Measurements from ENCODE around the gene ARMC5. TPM values are rescaled to one million over a fixed set of nuclear protein-coding genes. Genes with fewer than 3 reads are reported as not detected.

ARMC5 gene
- total RNA-seq, 1 donor from 2014 or later, result 10.9 TPM

DNA sequence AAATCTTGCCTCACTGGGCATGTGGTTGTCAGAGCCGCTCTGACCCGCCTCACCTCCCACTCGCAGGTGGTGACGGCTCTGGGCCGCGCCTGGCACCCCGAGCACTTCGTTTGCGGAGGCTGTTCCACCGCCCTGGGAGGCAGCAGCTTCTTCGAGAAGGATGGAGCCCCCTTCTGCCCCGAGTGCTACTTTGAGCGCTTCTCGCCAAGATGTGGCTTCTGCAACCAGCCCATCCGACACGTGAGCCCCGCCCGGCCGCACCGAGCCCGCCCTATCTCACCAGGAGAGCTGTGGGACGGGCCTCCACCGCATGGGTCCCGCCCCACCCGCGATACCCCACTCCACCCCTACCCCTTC is 16.6 kb downstream of the ARMC5 start:
- Mint-ChIP-seq H3K4me3 (peak overlapping the region; percentile 85), H3K36me3 (ENCODE audit: low read depth) (no peaks in the 10 kb centered on the region), H3K4me1 (peaks cover 31% of the 10 kb centered on the region), H3K27ac (no peak overlapping the region), H3K27me3 (peaks cover 2% of the 10 kb centered on the region), H3K9me3 (no peaks in the 10 kb centered on the region)
- CTCF ChIA-PET, result no interaction called here
- TF ChIP-seq, protein P1, sequence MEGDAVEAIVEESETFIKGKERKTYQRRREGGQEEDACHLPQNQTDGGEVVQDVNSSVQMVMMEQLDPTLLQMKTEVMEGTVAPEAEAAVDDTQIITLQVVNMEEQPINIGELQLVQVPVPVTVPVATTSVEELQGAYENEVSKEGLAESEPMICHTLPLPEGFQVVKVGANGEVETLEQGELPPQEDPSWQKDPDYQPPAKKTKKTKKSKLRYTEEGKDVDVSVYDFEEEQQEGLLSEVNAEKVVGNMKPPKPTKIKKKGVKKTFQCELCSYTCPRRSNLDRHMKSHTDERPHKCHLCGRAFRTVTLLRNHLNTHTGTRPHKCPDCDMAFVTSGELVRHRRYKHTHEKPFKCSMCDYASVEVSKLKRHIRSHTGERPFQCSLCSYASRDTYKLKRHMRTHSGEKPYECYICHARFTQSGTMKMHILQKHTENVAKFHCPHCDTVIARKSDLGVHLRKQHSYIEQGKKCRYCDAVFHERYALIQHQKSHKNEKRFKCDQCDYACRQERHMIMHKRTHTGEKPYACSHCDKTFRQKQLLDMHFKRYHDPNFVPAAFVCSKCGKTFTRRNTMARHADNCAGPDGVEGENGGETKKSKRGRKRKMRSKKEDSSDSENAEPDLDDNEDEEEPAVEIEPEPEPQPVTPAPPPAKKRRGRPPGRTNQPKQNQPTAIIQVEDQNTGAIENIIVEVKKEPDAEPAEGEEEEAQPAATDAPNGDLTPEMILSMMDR (IDR thresholded peaks at IDR 0.05), result no peak
- ATAC-seq (ENCODE audit: low read depth), result no peak
- POLR2A ChIA-PET, result interaction anchor here (4.3 kb wide), 1 partner anchor 16 kb away, joined by 27 read pairs; the partner anchor contains the start of gene ARMC5
- intact Hi-C loops (cut with micrococcal nuclease), result no loop called here
- DNase-seq, result no peak

- peaks cover 2% of the 10 kb centered on the region for H3K27me3 Mint-ChIP-seq
- peak overlapping the region; percentile 85 for H3K4me3 Mint-ChIP-seq
- no peaks in the 10 kb centered on the region for H3K9me3 Mint-ChIP-seq
- POLR2A ChIA-PET, result interaction anchor here (0.8 to 4.3 kb wide), 4 partner anchors 11 to 351 kb away, joined by 3 to 27 read pairs (median 5); partner anchors contain the start of genes ARMC5 and RUSF1
- H3K27ac Mint-ChIP-seq, result no peak overlapping the region
- H3K36me3 Mint-ChIP-seq (ENCODE audit: low read depth), result no peaks in the 10 kb centered on the region
- CTCF ChIA-PET, result interaction anchor here (1.1 kb wide), 1 partner anchor 16 kb away, joined by 4 read pairs; no protein-coding TSS in a partner anchor
- intact Hi-C loops (cut with micrococcal nuclease), result loop anchor here (1.0 kb wide), 2 partner anchors 11 to 17 kb away; partner anchors contain the start of gene ARMC5
- ATAC-seq (ENCODE audit: low read depth) (peak; percentile 92), DNase-seq (peak; percentile 64)
- TF ChIP-seq, protein P1 (IDR thresholded peaks at IDR 0.05), result no peak
- H3K4me1 Mint-ChIP-seq, result peaks cover 25% of the 10 kb centered on the region
Measured at GRCh38 chr16:31476303-31477219, 17.3 kb downstream of the ARMC5 start.

DNA sequence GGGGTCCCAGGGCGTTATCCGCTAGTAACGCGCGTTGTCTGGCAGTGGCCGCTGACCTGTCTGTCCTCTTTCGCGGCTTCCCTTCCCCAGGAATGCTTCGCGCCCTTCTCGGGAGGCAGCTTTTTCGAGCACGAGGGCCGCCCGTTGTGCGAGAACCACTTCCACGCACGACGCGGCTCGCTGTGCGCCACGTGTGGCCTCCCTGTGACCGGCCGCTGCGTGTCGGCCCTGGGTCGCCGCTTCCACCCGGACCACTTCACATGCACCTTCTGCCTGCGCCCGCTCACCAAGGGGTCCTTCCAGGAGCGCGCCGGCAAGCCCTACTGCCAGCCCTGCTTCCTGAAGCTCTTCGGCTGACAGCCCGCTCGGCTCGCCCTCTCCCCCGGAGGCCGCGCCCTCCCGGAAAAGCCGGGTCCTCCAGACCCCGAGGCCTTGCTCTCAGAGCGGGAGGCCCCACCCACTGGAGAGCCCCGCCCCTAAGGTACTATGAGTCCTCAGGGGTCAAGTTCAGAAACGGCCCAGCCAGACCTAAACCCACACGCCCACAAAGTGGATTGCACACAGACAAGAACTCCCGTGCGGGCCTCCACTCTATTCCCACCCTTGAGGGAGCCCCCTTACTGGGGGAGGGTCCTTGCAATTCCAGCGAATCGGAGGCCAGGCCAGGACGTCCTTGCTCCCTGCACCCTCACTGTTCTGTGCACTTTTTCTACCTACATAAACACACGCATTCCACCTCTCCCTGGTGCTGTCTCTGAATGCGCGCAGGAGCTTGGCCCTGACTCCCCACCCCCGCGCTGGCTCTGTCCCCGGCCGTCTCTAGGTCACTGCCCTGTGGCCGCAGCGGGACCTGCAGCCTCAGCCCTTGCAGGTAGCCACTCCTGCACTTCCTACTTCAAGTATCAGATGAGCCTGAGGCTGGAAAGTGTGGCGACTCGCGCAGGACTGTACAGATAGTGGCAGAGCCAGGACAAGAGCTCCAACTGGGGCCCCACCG is 18.2 kb downstream of the ARMC5 start:
- peaks cover 4% of the 10 kb centered on the region for H3K27me3 Mint-ChIP-seq
- H3K27ac Mint-ChIP-seq, result no peak overlapping the region
- CTCF ChIA-PET, result interaction anchor here (1.1 kb wide), 1 partner anchor 17 kb away, joined by 4 read pairs; no protein-coding TSS in a partner anchor
- peaks cover 22% of the 10 kb centered on the region for H3K4me1 Mint-ChIP-seq
- no peaks in the 10 kb centered on the region for H3K36me3 Mint-ChIP-seq (ENCODE audit: low read depth)
- TF ChIP-seq, protein P1 (IDR thresholded peaks at IDR 0.05), result no peak
- H3K4me3 Mint-ChIP-seq, result peak overlapping the region; percentile 85
- DNase-seq (peak; percentile 42), ATAC-seq (ENCODE audit: low read depth) (peak; percentile 40)
- POLR2A ChIA-PET, result interaction anchor here (0.6 to 4.3 kb wide), 6 partner anchors 7 to 395 kb away, joined by 3 to 27 read pairs (median 5); partner anchors contain the start of genes ARMC5 and RUSF1
- H3K9me3 Mint-ChIP-seq, result no peaks in the 10 kb centered on the region
- intact Hi-C loops (cut with micrococcal nuclease), result loop anchor here (1.0 kb wide), 2 partner anchors 10 to 18 kb away; partner anchors contain the start of gene ARMC5

DNA sequence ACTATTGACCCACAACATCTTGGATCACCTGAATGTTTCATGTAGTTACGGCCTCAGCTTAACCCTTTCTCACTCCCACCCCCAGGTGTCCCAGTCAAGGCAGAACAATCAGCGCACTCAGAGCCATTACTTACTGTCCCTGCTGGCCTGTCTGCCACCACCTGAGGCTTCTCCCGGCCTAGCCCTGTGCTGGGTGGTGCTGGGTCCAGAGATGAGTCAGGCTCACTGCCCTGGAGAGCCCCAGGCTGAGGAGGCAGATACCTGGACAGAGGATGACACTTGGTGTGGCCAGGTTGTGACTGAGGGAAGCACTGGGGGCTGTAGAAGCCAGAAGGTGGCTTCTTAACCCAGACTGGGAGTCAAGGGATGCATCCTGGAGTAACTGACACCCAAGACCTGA is 19.7 kb downstream of the ARMC5 start:
- Mint-ChIP-seq H3K4me3 (no peak overlapping the region), H3K4me1 (peaks cover 17% of the 10 kb centered on the region), H3K27me3 (peaks cover 4% of the 10 kb centered on the region), H3K9me3 (no peaks in the 10 kb centered on the region), H3K36me3 (ENCODE audit: low read depth) (no peaks in the 10 kb centered on the region), H3K27ac (no peak overlapping the region)
- DNase-seq (no peak), ATAC-seq (ENCODE audit: low read depth) (no peak)
- intact Hi-C loops (cut with micrococcal nuclease), result no loop called here
- TF ChIP-seq, protein P1 (IDR thresholded peaks at IDR 0.05), result no peak
- POLR2A ChIA-PET, result interaction anchor here (0.9 to 4.3 kb wide), 2 partner anchors 9 to 19 kb away, joined by 3 to 27 read pairs; partner anchors contain the start of gene ARMC5
- CTCF ChIA-PET, result no interaction called here
